Anterior cingulate cortex (tissue), 58 donors: ENCODE data around the gene TRUB2.
A peak's percentile ranks its signal among the peaks of the same experiment; 100 is the strongest.
"Not testable (repeated sequence)": the region's sequence is repeated elsewhere in the genome, so short reads cannot be mapped to it uniquely, and the experiment has no call there.

ENCODE experiments used
- DNase-seq, 58 donors: peaks; one replicate each; lab custom pipeline; 2025; lab: John Stamatoyannopoulos, UW

TRUB2 gene

GRCh38 chr9:128304136-128304970, 17.9 kb downstream of the TRUB2 start:
- no peak for DNase-seq

- no peak for DNase-seq
Observed at GRCh38 chr9:128298535-128299482, 23.4 kb downstream of the TRUB2 start.

- no peak for DNase-seq
Observed at GRCh38 chr9:128297221-128297773, 24.9 kb downstream of the TRUB2 start.

GRCh38 chr9:128296340-128297220, 25.7 kb downstream of the TRUB2 start:
- no peak for DNase-seq

- no peak for DNase-seq
Observed at GRCh38 chr9:128294142-128294541, 28.1 kb downstream of the TRUB2 start.

GRCh38 chr9:128293091-128293490, 29.2 kb downstream of the TRUB2 start:
- no peak for DNase-seq

- no peak for DNase-seq
Observed at GRCh38 chr9:128292009-128292408, 30.2 kb downstream of the TRUB2 start.

GRCh38 chr9:128288273-128289004, 33.8 kb downstream of the TRUB2 start:
- DNase-seq = no peak

- peak in 56 of 58 donors; percentile 5 to 85 (median 64) for DNase-seq
Observed at GRCh38 chr9:128286440-128286839, 35.8 kb downstream of the TRUB2 start.

- no peak for DNase-seq
Observed at GRCh38 chr9:128285033-128285784, 37.0 kb downstream of the TRUB2 start.

- DNase-seq = no peak
Observed at GRCh38 chr9:128282500-128282899, 39.7 kb downstream of the TRUB2 start.

GRCh38 chr9:128280084-128280622, 42.1 kb downstream of the TRUB2 start:
- DNase-seq = no peak

GRCh38 chr9:128279088-128280073, 42.9 kb downstream of the TRUB2 start:
- not testable (repeated sequence) for DNase-seq

GRCh38 chr9:128276574-128277270, 45.5 kb downstream of the TRUB2 start:
- peak in 4 of 58 donors; percentile 25 to 58 (median 48) for DNase-seq

- peak; percentile 92 to 100 (median 98) for DNase-seq
Observed at GRCh38 chr9:128276008-128276573, 46.2 kb downstream of the TRUB2 start, which contains the start of gene SWI5. Gene SWI5, plus strand, starts transcription at chr9:128276276.
